ENCODE data around the gene CHRM2. TPM values are rescaled to one million over a fixed set of nuclear protein-coding genes. Genes with fewer than 3 reads are reported as not detected.

CHRM2 gene
- total RNA-seq, 1 donor from 2014 or later: not detected

DNA sequence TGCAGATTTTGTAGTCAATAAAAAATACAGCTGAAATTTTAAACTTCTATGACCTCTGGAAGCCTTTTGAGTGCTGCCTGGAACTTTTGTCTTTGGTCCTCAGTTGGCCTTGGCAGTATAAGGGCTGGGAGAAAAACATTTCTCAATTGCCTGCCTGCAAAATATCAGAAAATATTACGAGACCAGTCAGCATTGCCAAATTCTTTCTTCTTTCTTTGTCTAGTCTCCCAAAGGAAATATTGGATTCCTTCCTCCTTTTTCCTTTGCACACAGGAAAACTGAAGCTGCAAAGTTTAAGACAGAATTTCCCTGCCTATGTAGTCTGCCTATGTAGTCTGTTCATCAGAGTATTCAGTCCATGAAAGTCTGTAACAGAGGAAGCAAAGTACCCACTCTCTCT lies 95.9 kb downstream of the CHRM2 start:
- no peak for DNase-seq

DNA sequence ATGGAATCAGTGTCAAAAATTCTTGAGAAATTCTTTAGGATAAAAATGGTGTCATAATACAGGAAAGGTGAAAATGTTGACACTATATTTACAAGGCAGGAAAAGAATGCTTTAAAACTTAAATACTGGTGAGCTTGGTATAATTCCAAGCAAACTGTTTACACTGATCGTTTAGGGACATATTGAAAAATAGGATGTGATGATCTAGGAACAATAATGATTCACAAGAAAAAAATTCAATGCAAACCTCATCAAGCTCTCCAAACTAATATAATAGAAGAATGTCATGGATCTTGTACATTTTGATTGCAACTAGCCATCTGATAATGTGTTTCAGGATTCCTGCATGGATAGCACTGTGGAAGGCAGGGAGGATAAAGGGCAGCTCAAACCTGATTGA lies 98.4 kb downstream of the CHRM2 start:
- no peak for DNase-seq

- no peak for DNase-seq
Observed at GRCh38 chr7:136969761-136970160, 101.3 kb downstream of the CHRM2 start.

DNA sequence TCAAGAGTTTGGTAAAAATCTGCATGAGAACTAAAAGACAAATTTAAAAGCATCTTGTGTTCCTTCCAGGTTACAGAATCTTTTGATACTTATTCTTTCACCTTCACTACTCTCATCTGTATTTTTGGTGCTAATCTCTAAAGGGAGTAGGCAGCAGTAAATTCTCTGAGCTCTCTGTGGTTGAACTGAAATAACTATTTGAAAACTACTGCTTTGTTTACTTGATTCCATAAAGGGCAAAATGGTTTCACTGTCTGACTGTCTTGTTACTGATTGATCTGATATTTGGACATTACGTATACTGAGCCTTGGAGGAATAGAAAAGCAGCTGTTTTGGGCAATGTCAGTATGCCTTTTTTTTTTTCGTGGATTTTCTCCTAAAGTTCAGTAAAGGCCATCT lies 103.3 kb downstream of the CHRM2 start:
- no peak for DNase-seq

GRCh38 chr7:136976504-136977251 lies 108.2 kb downstream of the CHRM2 start:
- no peak for DNase-seq

GRCh38 chr7:136993377-136993776 lies 124.9 kb downstream of the CHRM2 start:
- no peak for DNase-seq

DNA sequence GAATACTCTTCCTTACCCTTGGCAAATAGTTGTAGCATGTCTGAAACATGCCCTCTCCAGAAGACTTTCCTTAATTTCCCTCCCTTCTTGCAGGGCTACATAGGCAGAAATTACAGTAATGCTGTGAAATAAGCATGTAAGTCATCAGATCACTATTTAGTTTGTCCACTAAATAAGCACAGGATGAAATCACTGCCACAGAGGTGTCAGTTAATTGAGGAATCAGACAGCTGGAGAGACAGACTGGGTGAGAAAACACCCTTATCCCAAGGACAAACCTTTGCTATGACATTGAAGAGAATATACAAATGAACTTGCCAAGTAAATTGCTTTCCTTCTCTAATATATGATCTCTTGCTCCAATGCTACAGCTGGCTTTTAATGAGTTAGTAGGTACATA lies 129.3 kb downstream of the CHRM2 start:
- DNase-seq: no peak

- no peak for DNase-seq
Observed at GRCh38 chr7:136998495-136998894, 130.0 kb downstream of the CHRM2 start.

DNA sequence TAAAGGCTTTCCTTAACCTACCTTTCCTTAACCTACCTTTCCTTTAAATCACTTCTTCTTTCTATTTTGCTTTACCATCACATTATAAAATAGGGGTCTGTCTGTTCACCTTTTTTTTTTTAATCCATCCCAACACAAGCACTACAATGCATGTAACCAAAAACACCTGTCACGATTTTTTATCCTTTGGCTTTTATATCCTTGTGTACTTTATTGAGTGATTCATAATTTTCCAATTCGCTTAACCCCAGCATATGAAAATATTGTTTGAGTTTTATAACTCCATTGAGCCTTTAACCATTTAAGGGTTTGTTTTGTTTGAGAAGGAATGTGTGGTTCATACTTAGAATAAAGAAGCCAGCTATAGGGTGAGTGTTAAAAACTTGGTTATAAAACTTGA lies 132.2 kb downstream of the CHRM2 start:
- no peak for DNase-seq

DNA sequence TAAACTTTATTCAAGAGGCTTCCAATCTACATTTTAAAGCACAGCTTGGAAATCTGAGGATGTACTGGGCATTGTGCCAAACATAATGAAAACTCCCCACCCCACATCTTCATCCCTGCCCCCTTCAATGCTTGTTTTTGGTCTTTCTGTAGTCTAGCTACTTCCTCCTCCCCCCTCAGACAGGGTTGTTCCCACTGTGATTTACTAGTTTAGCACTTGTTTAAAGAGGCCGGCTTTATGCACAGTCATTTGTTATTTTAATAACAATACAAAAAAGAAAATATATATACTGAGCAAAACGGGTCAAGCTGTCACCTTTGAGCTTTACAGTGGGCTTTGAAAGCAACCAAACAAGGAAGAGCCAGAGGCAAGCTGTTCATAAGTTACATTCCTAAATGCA lies 132.6 kb downstream of the CHRM2 start:
- peak; percentile 1 for DNase-seq

DNA sequence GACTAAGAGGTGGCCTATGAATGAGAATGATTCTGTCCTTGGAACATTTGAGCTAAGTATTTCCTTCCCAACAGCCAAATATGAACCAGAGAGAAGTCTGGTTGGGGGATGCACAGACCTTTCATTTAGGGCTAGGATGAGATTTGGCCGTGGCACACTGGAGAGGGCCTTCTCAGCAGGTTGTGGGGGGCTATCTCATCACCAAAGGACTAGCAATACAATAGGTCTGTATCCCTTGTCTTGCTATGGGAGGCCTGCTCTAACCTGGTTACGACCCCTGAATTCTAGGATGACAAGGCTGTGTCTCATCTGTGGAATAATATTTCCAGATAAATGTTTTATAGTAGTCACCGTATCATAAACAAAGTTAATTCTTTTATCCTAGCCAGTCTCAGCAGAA lies 133.0 kb downstream of the CHRM2 start:
- no peak for DNase-seq

DNA sequence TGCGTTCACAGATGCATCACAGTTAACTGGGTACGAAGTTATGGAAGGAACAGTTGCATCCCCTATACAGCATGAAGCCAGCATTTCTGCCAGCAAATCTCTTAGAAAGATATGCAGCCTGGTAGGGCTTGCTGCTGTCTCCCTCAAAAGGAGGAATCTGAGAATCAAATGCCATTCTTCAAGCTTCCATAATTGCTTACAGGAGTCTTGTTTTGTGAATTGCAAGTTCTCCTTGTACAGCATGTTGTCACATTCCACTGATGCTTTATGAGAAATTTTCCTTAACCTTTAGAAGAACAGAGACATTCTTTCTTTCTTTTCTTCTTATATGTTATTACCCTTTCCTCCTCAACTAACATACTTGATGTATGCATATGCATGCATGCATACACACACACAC lies 134.6 kb downstream of the CHRM2 start:
- no peak for DNase-seq

- DNase-seq: no peak
Observed at GRCh38 chr7:137003566-137003965, 135.1 kb downstream of the CHRM2 start.

- no peak for DNase-seq
Observed at GRCh38 chr7:137005873-137006272, 137.4 kb downstream of the CHRM2 start.

DNA sequence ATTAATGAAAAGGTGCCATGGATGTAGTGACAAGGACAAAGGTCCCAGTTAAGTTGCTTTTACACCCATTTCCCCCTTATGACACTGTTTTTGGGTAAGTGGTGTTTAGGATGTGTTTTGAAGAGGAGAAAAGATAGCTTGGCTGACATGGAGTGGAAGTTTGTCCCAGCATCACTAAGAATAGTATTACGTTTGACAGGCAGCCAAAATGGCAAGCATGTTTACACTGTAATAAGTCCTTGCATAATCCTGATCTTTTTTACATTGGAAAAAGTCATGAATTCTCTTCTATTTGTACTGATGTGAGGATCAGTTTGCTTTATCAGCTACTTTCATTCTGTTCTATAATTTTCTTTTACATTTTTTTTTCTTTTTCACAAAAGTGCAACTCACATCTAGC lies 137.8 kb downstream of the CHRM2 start:
- DNase-seq: no peak

- no peak for DNase-seq
Observed at GRCh38 chr7:137007001-137007694, 138.7 kb downstream of the CHRM2 start.

DNA sequence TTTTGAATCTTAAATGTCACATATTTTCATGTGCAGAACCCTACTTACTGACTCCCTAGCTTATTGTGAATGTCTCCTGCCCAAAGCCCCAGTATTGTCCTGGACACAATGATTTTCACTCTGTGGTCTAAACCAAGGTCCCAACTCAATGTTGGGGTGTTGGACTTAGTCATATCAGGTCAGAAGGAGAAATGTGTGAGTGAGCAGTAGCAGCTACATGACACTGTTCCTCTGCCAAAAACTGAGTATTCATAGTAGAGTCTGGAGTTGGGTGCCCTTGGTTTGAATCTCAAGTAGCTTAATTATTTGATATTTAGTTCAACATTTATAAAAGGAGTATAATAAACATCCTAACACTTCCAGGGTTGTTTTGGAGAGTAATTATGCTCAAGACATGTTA lies 141.0 kb downstream of the CHRM2 start:
- no peak for DNase-seq

DNA sequence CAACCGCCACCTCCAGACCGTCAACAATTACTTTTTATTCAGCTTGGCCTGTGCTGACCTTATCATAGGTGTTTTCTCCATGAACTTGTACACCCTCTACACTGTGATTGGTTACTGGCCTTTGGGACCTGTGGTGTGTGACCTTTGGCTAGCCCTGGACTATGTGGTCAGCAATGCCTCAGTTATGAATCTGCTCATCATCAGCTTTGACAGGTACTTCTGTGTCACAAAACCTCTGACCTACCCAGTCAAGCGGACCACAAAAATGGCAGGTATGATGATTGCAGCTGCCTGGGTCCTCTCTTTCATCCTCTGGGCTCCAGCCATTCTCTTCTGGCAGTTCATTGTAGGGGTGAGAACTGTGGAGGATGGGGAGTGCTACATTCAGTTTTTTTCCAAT lies 146.6 kb downstream of the CHRM2 start:
- DNase-seq: no peak

DNA sequence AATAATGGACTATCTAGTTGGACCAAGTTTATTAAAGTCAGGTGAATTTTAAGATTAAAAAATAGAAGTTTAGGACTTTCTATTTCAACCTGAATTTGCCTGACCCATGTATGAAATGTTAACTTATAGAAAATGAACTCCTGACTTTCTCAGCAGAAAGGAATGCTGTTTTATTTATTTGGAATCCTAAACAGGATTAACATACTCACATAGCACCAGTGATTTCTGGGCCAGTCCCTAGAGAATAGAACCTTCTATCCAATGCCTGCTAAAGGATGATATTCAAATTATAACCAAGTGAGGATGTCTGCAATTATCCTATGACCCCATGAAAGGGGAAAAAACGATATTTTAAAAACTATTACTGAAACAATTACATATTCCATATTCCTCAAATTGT lies 148.8 kb downstream of the CHRM2 start:
- no peak for DNase-seq

DNA sequence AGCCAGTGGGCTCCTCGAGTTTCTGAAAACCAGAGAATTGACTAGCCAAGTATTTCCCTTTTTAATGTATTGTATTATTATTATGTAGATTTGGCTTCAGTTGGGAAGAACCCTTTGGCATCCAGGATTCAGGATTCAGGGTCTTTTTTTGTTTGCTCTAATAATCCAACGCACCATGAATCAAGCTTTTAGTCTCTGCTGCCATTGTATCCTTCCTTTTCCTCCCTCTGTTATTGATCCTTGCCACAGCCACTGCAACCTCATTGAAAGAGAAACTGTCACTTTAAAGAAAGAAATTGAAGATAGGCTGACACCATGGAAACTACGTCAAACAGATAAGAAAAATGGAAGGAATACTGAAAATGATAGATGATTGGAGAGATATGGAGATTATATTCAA lies 150.0 kb downstream of the CHRM2 start:
- DNase-seq: no peak

DNA sequence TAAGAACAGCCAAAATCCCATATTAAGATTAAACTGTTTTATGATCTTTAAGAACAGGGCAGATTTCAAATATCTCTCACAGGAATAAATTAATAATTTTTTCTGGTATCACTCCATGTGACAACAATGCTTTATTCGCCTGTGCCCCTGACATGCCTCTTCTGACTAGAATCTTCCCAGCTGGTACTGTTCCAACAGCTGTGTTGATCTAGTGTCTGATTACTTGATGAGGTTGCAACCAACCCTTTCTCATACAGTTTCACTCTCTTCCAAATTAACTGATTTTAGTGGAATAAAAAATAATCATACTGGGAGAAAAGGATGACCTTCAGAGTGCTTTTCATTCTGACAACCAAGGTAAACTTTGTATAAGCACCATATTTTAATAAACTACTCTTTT lies 151.9 kb downstream of the CHRM2 start:
- no peak for DNase-seq

- no peak for DNase-seq
Observed at GRCh38 chr7:137025469-137026175, 157.2 kb downstream of the CHRM2 start.

DNA sequence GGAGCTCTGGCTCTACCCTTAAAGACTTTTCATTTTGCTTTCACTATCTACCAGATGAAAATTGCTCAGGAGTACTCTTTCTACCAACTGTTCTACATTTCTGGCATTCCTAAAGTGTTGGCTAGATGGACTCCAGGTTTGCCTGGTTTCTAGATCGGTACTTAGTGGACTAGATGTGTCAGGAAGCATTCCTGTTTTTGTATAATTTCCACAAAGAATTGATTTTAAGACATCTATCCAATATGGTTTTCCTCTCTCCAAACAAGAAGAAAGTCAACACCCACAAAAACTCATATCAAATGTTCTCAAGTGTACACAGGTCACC lies 157.7 kb downstream of the CHRM2 start:
- no peak for DNase-seq

GRCh38 chr7:137032436-137032835 lies 164.0 kb downstream of the CHRM2 start:
- no peak for DNase-seq

Data from dermis blood vessel endothelial cell (primary cell).